Mucosa of descending colon (tissue), 3 donors: ENCODE results near the gene TALDO1. TPM values are rescaled to one million over a fixed set of nuclear protein-coding genes. Genes with fewer than 3 reads are reported as not detected.

Experiments
- ATAC-seq: fragments of 200-7000 bp; cut with Tn5 transposase; one replicate; pipeline ENCODE4 v1.9.1; 2020; ENCODE audit warnings: mild to moderate bottlenecking, moderate library complexity
- DNase-seq, 3 donors: peaks; one replicate each; pipeline ENCODE4 v3.0.0-alpha.2; 2020
- H3K36me3 ChIP-seq: fragments of 200-600 bp; one replicate; pipeline ENCODE4 v1.8.0; 2021; ENCODE audit warnings: low read depth, mild to moderate bottlenecking
- H3K4me1 ChIP-seq: fragments of 200-600 bp; one replicate; pipeline ENCODE4 v1.8.0; 2021; ENCODE audit warnings: low read depth, mild to moderate bottlenecking
- H3K4me3 ChIP-seq: fragments of 200-600 bp; one replicate; pipeline ENCODE4 v1.8.0; 2021; ENCODE audit warnings: mild to moderate bottlenecking
- H3K9me3 ChIP-seq: fragments of 200-600 bp; one replicate; pipeline ENCODE4 v1.8.0; 2021; ENCODE audit warnings: mild to moderate bottlenecking
- CTCF ChIP-seq: fragments of 200-600 bp; IDR thresholded peaks from one replicate; pipeline ENCODE4 v1.8.0; 2022; ENCODE audit warnings: antibody characterized with exemption, mild to moderate bottlenecking
- intact Hi-C, 2 donors: fragments of 100-400 bp; cut with DNase I in 1 of 2; cut with micrococcal nuclease in 1 of 2; formaldehyde crosslinking; loops; one replicate each; pipeline versions ENCODE4 v1.11.0 to v1.11.1; 2022; cut with DNase I, micrococcal nuclease
- total RNA-seq, 3 donors: library from RNA; stranded (reverse); fragmentation: NEBNext Ultra II Directional in 2 of 3; extraction: Animal tissue kit (Norgen Biotek cat#: 25700) in 2 of 3; gene quantifications; one replicate each; pipeline versions ENCODE4 v1.2.1 to v1.2.4, GENCODE V29; 2021 to 2023
- donor health status: DM: no; HTN: no; CAD: no; lungs with moderate emphysema.
- donor health status: DM: no; HTN: no; CAD: no.
- donor health status: DM: no; HTN: yes; CAD: no.

Gene TALDO1
- total RNA-seq, 3 donors from 2014 or later, result 101 to 158 (median 128) TPM

GRCh38 chr11:779955-780532, 32.8 kb downstream of the TALDO1 start:
- no peak for TF ChIP-seq CTCF
- Histone ChIP-seq H3K4me1 (peaks cover 28% of the 10 kb centered on the region), H3K4me3 (no peak overlapping the region), H3K9me3 (no peaks in the 10 kb centered on the region), H3K36me3 (no peaks in the 10 kb centered on the region)
- ATAC-seq (no peak), DNase-seq (peak in 1 of 3 donors; percentile 49)
- intact Hi-C loops, result no loop called here

GRCh38 chr11:782264-783174, 35.3 kb downstream of the TALDO1 start:
- no peak for TF ChIP-seq CTCF
- Histone ChIP-seq H3K4me1 (peaks cover 13% of the 10 kb centered on the region), H3K4me3 (no peak overlapping the region), H3K9me3 (no peaks in the 10 kb centered on the region), H3K36me3 (no peaks in the 10 kb centered on the region)
- DNase-seq (peak in 1 of 3 donors; percentile 48), ATAC-seq (no peak)
- intact Hi-C loops, result no loop called here

GRCh38 chr11:783581-784015, 36.3 kb downstream of the TALDO1 start:
- Histone ChIP-seq H3K36me3 (no peaks in the 10 kb centered on the region), H3K4me3 (no peak overlapping the region), H3K4me1 (peaks cover 7% of the 10 kb centered on the region), H3K9me3 (no peaks in the 10 kb centered on the region)
- DNase-seq, result peak; percentile 81 to 86 (median 85)
- peak; percentile 92 for ATAC-seq
- intact Hi-C loops, result no loop called here
- TF ChIP-seq CTCF, result peak; percentile 61

GRCh38 chr11:786235-787083, 39.2 kb downstream of the TALDO1 start:
- H3K4me1 ChIP-seq, result peaks cover 6% of the 10 kb centered on the region
- TF ChIP-seq CTCF, result no peak
- no peaks in the 10 kb centered on the region for H3K36me3 ChIP-seq
- intact Hi-C loops, result no loop called here
- H3K4me3 ChIP-seq, result no peak overlapping the region
- ATAC-seq, result no peak
- no peaks in the 10 kb centered on the region for H3K9me3 ChIP-seq
- no peak for DNase-seq

GRCh38 chr11:787084-787675, 39.9 kb downstream of the TALDO1 start:
- intact Hi-C loops, result no loop called here
- DNase-seq, result no peak
- TF ChIP-seq CTCF, result no peak

More at GRCh38 chr11:787084-787675, 39.9 kb downstream of the TALDO1 start:
- Histone ChIP-seq H3K9me3 (no peaks in the 10 kb centered on the region), H3K4me3 (no peak overlapping the region), H3K36me3 (no peaks in the 10 kb centered on the region), H3K4me1 (peaks cover 6% of the 10 kb centered on the region)
- no peak for ATAC-seq
